A673 (cell line): ENCODE results near the gene SPC24. TPM values are rescaled to one million over a fixed set of nuclear protein-coding genes. Genes with fewer than 3 reads are reported as not detected.
"Not testable (repeated sequence)": the region's sequence is repeated elsewhere in the genome, so short reads cannot be mapped to it uniquely, and the experiment has no call there.

Source experiments
- BruUV-seq: library from RNA; stranded (reverse); fragments of 400-500 nt; replicated peaks from 2 replicates; lab custom pipeline; 2021; lab: Mats Ljungman, UMichigan
- CTCF ChIA-PET: fragments of 300-600 bp; sonication (Branson Sonifier 250); formaldehyde crosslinking; loops from one replicate; lab custom pipeline; 2022; ENCODE audit warnings: antibody characterized with exemption; lab: Charles Lee
- POLR2A ChIA-PET: fragments of 300-600 bp; sonication (Branson Sonifier 250); formaldehyde crosslinking; loops from one replicate; lab custom pipeline; 2022; ENCODE audit warnings: antibody characterized with exemption; ENCODE audit not compliant: low non-redundant PET; lab: Charles Lee
- DNase-seq: peaks from one replicate; pipeline ENCODE4 v3.0.0-alpha.2; 2015; ENCODE audit warnings: low spot score
- H3K27ac ChIP-seq: fragments of 200-600 bp; sonication (generic); 2 replicates; pipeline ENCODE4 v1.5.1; 2016; ENCODE audit warnings: mixed run types, low read depth, mild to moderate bottlenecking, mixed read lengths, antibody characterized with exemption, low read length; ENCODE audit not compliant: poor library complexity, severe bottlenecking
- H3K27me3 ChIP-seq: fragments of 200-600 bp; sonication (generic); replicated peaks from 2 replicates; pipeline ENCODE4 v1.6.1; 2017; ENCODE audit warnings: mixed run types, low read depth, mild to moderate bottlenecking, mixed read lengths, antibody characterized with exemption, low read length; ENCODE audit not compliant: insufficient read depth, poor library complexity
- H3K36me3 ChIP-seq: fragments of 200-600 bp; sonication (generic); 2 replicates; pipeline ENCODE4 v1.6.1; 2016; ENCODE audit warnings: mixed run types, mild to moderate bottlenecking, mixed read lengths, antibody characterized with exemption, low read length; ENCODE audit not compliant: insufficient read depth, poor library complexity, severe bottlenecking
- H3K4me1 ChIP-seq: fragments of 200-600 bp; sonication (generic); 2 replicates; pipeline ENCODE4 v1.6.1; 2017; ENCODE audit warnings: mixed run types, mild to moderate bottlenecking, mixed read lengths, antibody characterized with exemption, low read length; ENCODE audit not compliant: insufficient read depth, poor library complexity, severe bottlenecking
- H3K4me3 ChIP-seq: fragments of 200-600 bp; sonication (generic); 2 replicates; pipeline ENCODE4 v1.5.1; 2016; ENCODE audit warnings: low read depth, mixed run types, mild to moderate bottlenecking, mixed read lengths, low read length; ENCODE audit not compliant: poor library complexity, severe bottlenecking
- H3K9me3 ChIP-seq: fragments of 200-600 bp; sonication (generic); 2 replicates; pipeline ENCODE4 v1.6.1; 2016; ENCODE audit warnings: mixed run types, low read depth, mild to moderate bottlenecking, mixed read lengths, antibody characterized with exemption, low read length; ENCODE audit not compliant: poor library complexity, severe bottlenecking
- EZH2 ChIP-seq: fragments of 200-600 bp; sonication (generic); IDR thresholded peaks from 2 replicates; pipeline ENCODE4 v1.6.1; 2017; ENCODE audit warnings: borderline replicate concordance, low read depth, mild to moderate bottlenecking, mixed read lengths, antibody characterized with exemption, low read length; ENCODE audit not compliant: poor library complexity, severe bottlenecking
- intact Hi-C: fragments of 100-400 bp; cut with micrococcal nuclease; formaldehyde crosslinking; loops from one replicate; pipeline ENCODE4 v1.10.0; 2022; ENCODE audit not compliant: unreplicated experiment
- total RNA-seq: library from RNA; stranded (reverse); gene quantifications from 2 replicates; pipeline ENCODE4 v1.2.3, GENCODE V29; 2021
- TF ChIP-seq, protein P1 (sequence below): fragments of 300-800, 200-600 bp; sonication (generic); conservative IDR thresholded peaks from 2 replicates; pipeline ENCODE4 v1.5.1; 2017; ENCODE audit warnings: low read depth, mild to moderate bottlenecking, antibody characterized with exemption, low read length, moderate library complexity, mixed read lengths

The SPC24 gene
- total RNA-seq, 1 experiment from 2014 or later = 97.6 TPM

- ChIA-PET POLR2A (no interaction called here), CTCF (no interaction called here)
- no peak for TF ChIP-seq EZH2
- TF ChIP-seq, protein P1, sequence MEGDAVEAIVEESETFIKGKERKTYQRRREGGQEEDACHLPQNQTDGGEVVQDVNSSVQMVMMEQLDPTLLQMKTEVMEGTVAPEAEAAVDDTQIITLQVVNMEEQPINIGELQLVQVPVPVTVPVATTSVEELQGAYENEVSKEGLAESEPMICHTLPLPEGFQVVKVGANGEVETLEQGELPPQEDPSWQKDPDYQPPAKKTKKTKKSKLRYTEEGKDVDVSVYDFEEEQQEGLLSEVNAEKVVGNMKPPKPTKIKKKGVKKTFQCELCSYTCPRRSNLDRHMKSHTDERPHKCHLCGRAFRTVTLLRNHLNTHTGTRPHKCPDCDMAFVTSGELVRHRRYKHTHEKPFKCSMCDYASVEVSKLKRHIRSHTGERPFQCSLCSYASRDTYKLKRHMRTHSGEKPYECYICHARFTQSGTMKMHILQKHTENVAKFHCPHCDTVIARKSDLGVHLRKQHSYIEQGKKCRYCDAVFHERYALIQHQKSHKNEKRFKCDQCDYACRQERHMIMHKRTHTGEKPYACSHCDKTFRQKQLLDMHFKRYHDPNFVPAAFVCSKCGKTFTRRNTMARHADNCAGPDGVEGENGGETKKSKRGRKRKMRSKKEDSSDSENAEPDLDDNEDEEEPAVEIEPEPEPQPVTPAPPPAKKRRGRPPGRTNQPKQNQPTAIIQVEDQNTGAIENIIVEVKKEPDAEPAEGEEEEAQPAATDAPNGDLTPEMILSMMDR = no peak
- no peaks in the 10 kb centered on the region for H3K27me3 ChIP-seq
- H3K4me1 ChIP-seq = no peaks in the 10 kb centered on the region
- H3K9me3 ChIP-seq = peaks cover 5% of the 10 kb centered on the region
- no peak overlapping the region for H3K27ac ChIP-seq
- no TSS peak for BruUV-seq
- peaks cover 21% of the 10 kb centered on the region for H3K36me3 ChIP-seq
- H3K4me3 ChIP-seq = no peak overlapping the region
- intact Hi-C loops = no loop called here
- DNase-seq = no peak
Observed at GRCh38 chr19:11182994-11183393, 27.4 kb upstream of the SPC24 start.

DNA sequence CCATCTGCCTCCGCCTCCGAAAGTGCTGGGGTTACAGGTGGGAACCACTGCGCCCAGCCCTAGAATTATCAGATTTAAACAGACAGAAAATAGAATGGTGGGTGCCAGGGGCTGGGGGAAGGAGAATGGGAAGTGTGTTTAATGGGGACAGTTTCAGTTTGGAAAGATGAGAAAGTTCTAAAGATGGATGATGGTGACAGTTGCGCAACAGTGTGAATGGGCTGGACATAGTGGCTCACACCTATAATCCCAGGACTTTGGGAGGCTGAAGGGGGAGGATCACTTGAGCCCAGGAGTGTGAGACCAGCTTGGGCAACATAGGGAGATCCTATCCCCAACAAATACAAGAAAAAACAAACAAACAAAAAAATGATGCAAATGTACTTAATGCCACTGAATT lies 25.9 kb upstream of the SPC24 start:
- TF ChIP-seq, protein P1 = no peak
- no peak for TF ChIP-seq EZH2
- Histone ChIP-seq H3K9me3 (peaks cover 5% of the 10 kb centered on the region), H3K27me3 (no peaks in the 10 kb centered on the region), H3K4me1 (no peaks in the 10 kb centered on the region), H3K27ac (no peak overlapping the region), H3K36me3 (peaks cover 29% of the 10 kb centered on the region), H3K4me3 (no peak overlapping the region)
- ChIA-PET POLR2A (no interaction called here), CTCF (no interaction called here)
- no TSS peak for BruUV-seq
- intact Hi-C loops = no loop called here
- DNase-seq = no peak

GRCh38 chr19:11180975-11181374 lies 25.4 kb upstream of the SPC24 start:
- H3K9me3 ChIP-seq, H3K4me1 ChIP-seq, H3K27me3 ChIP-seq, intact Hi-C loops, H3K27ac ChIP-seq, DNase-seq, H3K4me3 ChIP-seq, POLR2A ChIA-PET, BruUV-seq: not testable (repeated sequence)
- peaks cover 35% of the 10 kb centered on the region for H3K36me3 ChIP-seq
- CTCF ChIA-PET = interaction anchor here (0.6 kb wide), 1 partner anchor 482 kb away, joined by 5 read pairs; no protein-coding TSS in a partner anchor

- BruUV-seq = no TSS peak
- Histone ChIP-seq H3K36me3 (peaks cover 36% of the 10 kb centered on the region), H3K9me3 (peaks cover 5% of the 10 kb centered on the region), H3K27ac (no peak overlapping the region), H3K4me3 (no peak overlapping the region), H3K27me3 (no peaks in the 10 kb centered on the region), H3K4me1 (no peaks in the 10 kb centered on the region)
- TF ChIP-seq EZH2 = no peak
- TF ChIP-seq, protein P1 = no peak
- no peak for DNase-seq
- CTCF ChIA-PET = interaction anchor here (0.6 kb wide), 1 partner anchor 481 kb away, joined by 5 read pairs; no protein-coding TSS in a partner anchor
- intact Hi-C loops = no loop called here
- POLR2A ChIA-PET = no interaction called here
Observed at GRCh38 chr19:11180346-11180745, 24.8 kb upstream of the SPC24 start.
